K562 (cell line): Measurements from ENCODE around the gene MARCHF3. TPM values are rescaled to one million over a fixed set of nuclear protein-coding genes. Genes with fewer than 3 reads are reported as not detected.

Experiments
- CBFB ChIP-seq: sonication (generic); formaldehyde crosslinking; IDR thresholded peaks from 2 replicates; pipeline ENCODE4 v1.4.0; 2020; ENCODE audit warnings: mild to moderate bottlenecking, missing genetic modification reagents
- DIDO1 ChIP-seq: fragments of 450-650 bp; IDR thresholded peaks from 2 replicates; pipeline ENCODE4 v1.6.1; 2016; ENCODE audit warnings: low read depth, missing biosample characterization, missing genetic modification characterization
- ELF2 ChIP-seq: fragments of 250-450 bp; sonication (Bioruptor Pico); IDR thresholded peaks from 2 replicates; pipeline ENCODE4 v1.5.0; 2021; ENCODE audit warnings: mild to moderate bottlenecking
- EP300 ChIP-seq: IDR thresholded peaks from 2 replicates; pipeline ENCODE4 v1.6.1; 2012; ENCODE audit warnings: low read length, improper control_type of control experiment
- NCOA4 ChIP-seq: fragments of 450-650 bp; IDR thresholded peaks from 2 replicates; pipeline ENCODE4 v1.6.1; 2018; ENCODE audit warnings: mild to moderate bottlenecking; ENCODE audit not compliant: partially characterized antibody
- PTRF ChIP-seq: fragments of 450-650 bp; IDR thresholded peaks from 2 replicates; pipeline ENCODE4 v1.6.1; 2016; ENCODE audit warnings: mild to moderate bottlenecking, missing genetic modification characterization, missing compliant biosample characterization
- PTTG1 ChIP-seq: fragments of 450-650 bp; IDR thresholded peaks from 2 replicates; pipeline ENCODE4 v1.6.1; 2016; ENCODE audit warnings: low read depth, mild to moderate bottlenecking, missing genetic modification characterization, missing compliant biosample characterization
- PYGO2 ChIP-seq: fragments of 450-650 bp; IDR thresholded peaks from 2 replicates; pipeline ENCODE4 v1.6.1; 2016; ENCODE audit warnings: mild to moderate bottlenecking, missing genetic modification characterization, moderate library complexity, missing compliant biosample characterization
- RCOR1 ChIP-seq, 2 experiments: IDR thresholded peaks; 2 replicates each; pipeline ENCODE4 v1.6.1; 2012; ENCODE audit warnings: low read depth in 2 of 2, low read length in 2 of 2, borderline replicate concordance in 1 of 2, improper control_type of control experiment in 1 of 2
- RHOXF2B ChIP-seq: fragments of 250-450 bp; sonication (Bioruptor Pico); conservative IDR thresholded peaks from 2 replicates; pipeline ENCODE4 v1.5.1; 2021
- RNF2 ChIP-seq: sonication (generic); IDR thresholded peaks from 2 replicates; pipeline ENCODE4 v1.6.1; 2016
- SMARCE1 ChIP-seq: fragments of 450-650 bp; IDR thresholded peaks from 2 replicates; pipeline ENCODE4 v1.7.1; 2016; ENCODE audit warnings: mild to moderate bottlenecking
- TEAD4 ChIP-seq, 2 experiments: sonication (generic) in 1 of 2; formaldehyde crosslinking in 1 of 2; IDR thresholded peaks; 2 replicates each; pipeline versions ENCODE4 v1.6.1 to v1.8.0; 2012 to 2022; ENCODE audit warnings: borderline replicate concordance in 1 of 2, inconsistent platforms in 1 of 2, low read length in 1 of 2, mild to moderate bottlenecking in 1 of 2, missing genetic modification reagents in 1 of 2
- TOE1 ChIP-seq, 2 experiments: fragments of 450-650 bp in 1 of 2; sonication (generic) in 1 of 2; formaldehyde crosslinking in 1 of 2; IDR thresholded peaks; 2 replicates each; pipeline versions ENCODE4 v1.7.1 to v1.8.0; 2016 to 2022; ENCODE audit warnings: borderline replicate concordance in 2 of 2, mild to moderate bottlenecking in 2 of 2, antibody characterized with exemption in 1 of 2, inconsistent platforms in 1 of 2, low read depth in 1 of 2, missing genetic modification reagents in 1 of 2, moderate library complexity in 1 of 2
- ZNF41 ChIP-seq: fragments of 250-450 bp; sonication (Bioruptor Pico); conservative IDR thresholded peaks from 2 replicates; pipeline ENCODE4 v1.4.0; 2020; ENCODE audit warnings: mild to moderate bottlenecking
- polyA plus RNA-seq, 8 experiments: library from polyadenylated mRNA; depleted of rRNA in 4 of 8; stranded (reverse) in 5 of 8; unstranded in 3 of 8; fragments of >200 nt; fragmentation: Nextera tagmentation in 2 of 8; fragmentation: Illumina TruSeq in 1 of 8; extraction: Ambion mirVana in 2 of 8; extraction: Trizol in 1 of 8; gene quantifications; 2 replicates each; pipeline versions ENCODE4 v1.2.1 to v1.2.3, GENCODE V29; 2011 to 2014; ENCODE audit warnings: inconsistent platforms in 1 of 8, missing spikeins in 1 of 8
- total RNA-seq, 7 experiments: library from RNA; depleted of rRNA in 6 of 7; stranded (reverse); fragments of >200 nt in 6 of 7; fragmentation: Illumina TruSeq in 2 of 7; extraction: Trizol in 2 of 7; gene quantifications; 2 replicates each; pipeline versions ENCODE4 v1.2.1 to v1.2.3, GENCODE V29; 2011 to 2021; ENCODE audit warnings: low replicate concordance in 1 of 7
- TF ChIP-seq, protein P1 (sequence below): fragments of 250-450 bp; sonication (Bioruptor Pico); IDR thresholded peaks from 2 replicates; pipeline ENCODE4 v1.6.1; 2021; ENCODE audit warnings: mild to moderate bottlenecking
- TF ChIP-seq, protein P2 (sequence below): fragments of 250-450 bp; sonication (Bioruptor Pico); IDR thresholded peaks from 2 replicates; pipeline ENCODE4 v1.8.0; 2021; ENCODE audit warnings: moderate library complexity, mild to moderate bottlenecking, inconsistent platforms
- TF ChIP-seq, protein P3 (sequence below), 2 experiments: fragments of 250-450 bp in 1 of 2; fragments of 450-650 bp in 1 of 2; sonication (Bioruptor Pico) in 1 of 2; IDR thresholded peaks; 2 replicates each; pipeline versions ENCODE4 v1.6.1 to v1.8.0; 2016 to 2021; ENCODE audit warnings: mild to moderate bottlenecking in 2 of 2, moderate library complexity in 2 of 2, missing compliant biosample characterization in 1 of 2, missing genetic modification characterization in 1 of 2
- TF ChIP-seq, protein P4 (sequence below): fragments of 250-450 bp; sonication (Bioruptor Pico); IDR thresholded peaks from 2 replicates; pipeline ENCODE4 v1.8.0; 2022; ENCODE audit warnings: inconsistent platforms, mild to moderate bottlenecking, moderate library complexity, borderline replicate concordance
- TF ChIP-seq, protein P5 (sequence below): fragments of 250-450 bp; sonication (Bioruptor Pico); IDR thresholded peaks from 2 replicates; pipeline ENCODE4 v1.5.0; 2020; ENCODE audit warnings: mild to moderate bottlenecking
- TF ChIP-seq, protein P6 (sequence below): fragments of 450-650 bp; IDR thresholded peaks from 2 replicates; pipeline ENCODE4 v1.6.1; 2016

Gene MARCHF3
- total and polyA plus RNA-seq, 9 of the 15 experiments (the other 6 are each of a cell fraction or from before 2014, with no cell fraction given) = 5.6 to 37.4 (median 16.5) TPM

DNA sequence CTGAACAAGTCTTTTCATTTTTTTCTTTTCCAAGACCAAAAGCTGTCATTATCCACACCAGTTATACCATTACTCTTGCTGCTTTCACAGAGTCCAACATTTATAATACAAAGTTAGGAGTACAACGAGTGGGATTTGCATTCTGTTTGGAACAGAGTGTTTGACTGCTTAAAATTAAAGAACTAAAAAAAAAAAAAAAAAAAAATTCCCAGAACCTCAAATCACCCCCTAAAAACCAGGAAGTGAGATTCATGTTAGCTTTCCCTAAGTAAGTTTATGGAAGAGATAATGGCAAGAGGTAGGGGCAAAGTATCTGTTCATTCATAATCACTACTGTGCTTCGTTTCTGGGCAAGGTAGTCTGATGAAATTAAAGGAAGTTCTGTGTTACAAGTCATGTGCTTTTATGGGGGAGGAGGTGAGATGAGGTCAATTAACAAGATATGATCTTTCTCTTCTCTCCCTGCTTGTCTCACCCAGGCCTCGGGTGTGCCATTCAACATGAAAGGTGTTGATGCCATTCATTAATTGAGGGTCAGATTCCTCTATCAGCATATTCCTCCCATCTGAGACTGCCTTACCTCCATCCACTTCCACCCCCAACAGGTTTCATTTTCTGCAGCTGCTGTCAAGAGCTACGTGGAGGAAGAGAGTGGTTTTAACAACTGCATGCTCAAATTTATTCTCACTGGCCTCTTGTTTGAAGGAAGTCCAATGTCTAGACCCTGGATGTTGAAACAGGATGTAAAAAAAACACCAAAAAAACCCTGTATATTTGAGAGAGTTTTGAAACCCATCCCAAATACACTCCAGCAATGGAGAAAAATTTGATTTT lies 58.1 kb downstream of the MARCHF3 start (continued):
- TF ChIP-seq, protein P1, sequence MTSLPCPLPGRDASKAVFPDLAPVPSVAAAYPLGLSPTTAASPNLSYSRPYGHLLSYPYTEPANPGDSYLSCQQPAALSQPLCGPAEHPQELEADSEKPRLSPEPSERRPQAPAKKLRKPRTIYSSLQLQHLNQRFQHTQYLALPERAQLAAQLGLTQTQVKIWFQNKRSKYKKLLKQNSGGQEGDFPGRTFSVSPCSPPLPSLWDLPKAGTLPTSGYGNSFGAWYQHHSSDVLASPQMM = no peak
- no peak for TF ChIP-seq NCOA4
- peak; percentile 31; the same call in 1 of the 2 replicates for TF ChIP-seq DIDO1
- peak; percentile 7; the same call in 1 of the 2 replicates for TF ChIP-seq TEAD4 (IDR thresholded peaks at IDR 0.05; ENCODE audit: low read length)
- TF ChIP-seq TEAD4 (CRISPR knock-in tag; IDR thresholded peaks at IDR 0.05; ENCODE audit: borderline replicate concordance) = no peak
- peak; percentile 63 for TF ChIP-seq PYGO2 (tag)
- TF ChIP-seq, protein P2, sequence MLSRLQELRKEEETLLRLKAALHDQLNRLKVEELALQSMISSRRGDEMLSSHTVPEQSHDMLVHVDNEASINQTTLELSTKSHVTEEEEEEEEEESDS (CRISPR knock-in tag) = no peak
- peak; percentile 63; the same call in 1 of the 2 replicates for TF ChIP-seq RNF2
- TF ChIP-seq PTRF (tag) = peak; percentile 75
- peak in 1 of 2 experiments; percentile 77; a peak in 2 of 4 replicates for TF ChIP-seq RCOR1 (IDR thresholded peaks at IDR 0.05; ENCODE audit: borderline replicate concordance in 1 of 2, low read depth in 2 of 2, low read length in 2 of 2)
- TF ChIP-seq EP300 = peak; percentile 94
- no peak; the same call in 1 of the 2 replicates for TF ChIP-seq ELF2
- TF ChIP-seq PTTG1 = peak; percentile 47; the same call in 1 of the 2 replicates
- no peak for TF ChIP-seq CBFB (CRISPR knock-in tag)
- TF ChIP-seq TOE1 (IDR thresholded peaks at IDR 0.05; ENCODE audit: borderline replicate concordance) = peak; percentile 77; the same call in 1 of the 2 replicates
- TF ChIP-seq TOE1 (CRISPR knock-in tag; IDR thresholded peaks at IDR 0.05; ENCODE audit: borderline replicate concordance, low read depth) = no peak
- TF ChIP-seq RHOXF2B (CRISPR knock-in tag) = no peak
- TF ChIP-seq ZNF41 = peak; percentile 76; the same call in 1 of the 2 replicates
- peak; percentile 82 for TF ChIP-seq SMARCE1
- TF ChIP-seq, protein P3, sequence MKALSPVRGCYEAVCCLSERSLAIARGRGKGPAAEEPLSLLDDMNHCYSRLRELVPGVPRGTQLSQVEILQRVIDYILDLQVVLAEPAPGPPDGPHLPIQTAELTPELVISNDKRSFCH (CRISPR knock-in tag; IDR thresholded peaks at IDR 0.05) = no peak
- TF ChIP-seq, protein P3 (tag; IDR thresholded peaks at IDR 0.05) = peak; percentile 83
- TF ChIP-seq, protein P4, sequence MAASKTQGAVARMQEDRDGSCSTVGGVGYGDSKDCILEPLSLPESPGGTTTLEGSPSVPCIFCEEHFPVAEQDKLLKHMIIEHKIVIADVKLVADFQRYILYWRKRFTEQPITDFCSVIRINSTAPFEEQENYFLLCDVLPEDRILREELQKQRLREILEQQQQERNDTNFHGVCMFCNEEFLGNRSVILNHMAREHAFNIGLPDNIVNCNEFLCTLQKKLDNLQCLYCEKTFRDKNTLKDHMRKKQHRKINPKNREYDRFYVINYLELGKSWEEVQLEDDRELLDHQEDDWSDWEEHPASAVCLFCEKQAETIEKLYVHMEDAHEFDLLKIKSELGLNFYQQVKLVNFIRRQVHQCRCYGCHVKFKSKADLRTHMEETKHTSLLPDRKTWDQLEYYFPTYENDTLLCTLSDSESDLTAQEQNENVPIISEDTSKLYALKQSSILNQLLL = no peak
- TF ChIP-seq, protein P5, sequence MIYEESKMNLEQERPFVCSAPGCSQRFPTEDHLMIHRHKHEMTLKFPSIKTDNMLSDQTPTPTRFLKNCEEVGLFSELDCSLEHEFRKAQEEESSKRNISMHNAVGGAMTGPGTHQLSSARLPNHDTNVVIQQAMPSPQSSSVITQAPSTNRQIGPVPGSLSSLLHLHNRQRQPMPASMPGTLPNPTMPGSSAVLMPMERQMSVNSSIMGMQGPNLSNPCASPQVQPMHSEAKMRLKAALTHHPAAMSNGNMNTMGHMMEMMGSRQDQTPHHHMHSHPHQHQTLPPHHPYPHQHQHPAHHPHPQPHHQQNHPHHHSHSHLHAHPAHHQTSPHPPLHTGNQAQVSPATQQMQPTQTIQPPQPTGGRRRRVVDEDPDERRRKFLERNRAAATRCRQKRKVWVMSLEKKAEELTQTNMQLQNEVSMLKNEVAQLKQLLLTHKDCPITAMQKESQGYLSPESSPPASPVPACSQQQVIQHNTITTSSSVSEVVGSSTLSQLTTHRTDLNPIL (CRISPR knock-in tag) = peak; percentile 57; the same call in 1 of the 2 replicates
- TF ChIP-seq, protein P6, sequence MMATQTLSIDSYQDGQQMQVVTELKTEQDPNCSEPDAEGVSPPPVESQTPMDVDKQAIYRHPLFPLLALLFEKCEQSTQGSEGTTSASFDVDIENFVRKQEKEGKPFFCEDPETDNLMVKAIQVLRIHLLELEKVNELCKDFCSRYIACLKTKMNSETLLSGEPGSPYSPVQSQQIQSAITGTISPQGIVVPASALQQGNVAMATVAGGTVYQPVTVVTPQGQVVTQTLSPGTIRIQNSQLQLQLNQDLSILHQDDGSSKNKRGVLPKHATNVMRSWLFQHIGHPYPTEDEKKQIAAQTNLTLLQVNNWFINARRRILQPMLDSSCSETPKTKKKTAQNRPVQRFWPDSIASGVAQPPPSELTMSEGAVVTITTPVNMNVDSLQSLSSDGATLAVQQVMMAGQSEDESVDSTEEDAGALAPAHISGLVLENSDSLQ = peak; percentile 64
